Stomach smooth muscle (tissue), 2 donors: ENCODE data around the gene NAT9.

Source experiments
- H3K27ac ChIP-seq: one replicate; pipeline ENCODE4 v1.7.0; 2013; ENCODE audit warnings: mild to moderate bottlenecking, low read length, inconsistent platforms
- H3K27me3 ChIP-seq, 2 donors: one replicate each; pipeline ENCODE4 v1.7.0; 2013; ENCODE audit warnings: low read length in 2 of 2; ENCODE audit not compliant: insufficient read depth in 2 of 2, control insufficient read depth in 1 of 2
- H3K36me3 ChIP-seq, 2 donors: one replicate each; pipeline ENCODE4 v1.7.0; 2013; ENCODE audit warnings: low read length in 2 of 2; ENCODE audit not compliant: control insufficient read depth in 2 of 2, insufficient read depth in 2 of 2
- H3K4me1 ChIP-seq: one replicate; pipeline ENCODE4 v1.7.0; 2013; ENCODE audit warnings: low read length; ENCODE audit not compliant: control insufficient read depth, insufficient read depth
- H3K4me3 ChIP-seq, 2 donors: one replicate each; pipeline ENCODE4 v1.7.0; 2013; ENCODE audit warnings: low read length in 2 of 2
- H3K9ac ChIP-seq, 2 donors: one replicate each; pipeline ENCODE4 v1.7.0; 2013; ENCODE audit warnings: low read length in 2 of 2, mild to moderate bottlenecking in 1 of 2
- H3K9me3 ChIP-seq, 2 donors: one replicate each; pipeline ENCODE4 v1.7.0; 2013; ENCODE audit warnings: low read length in 2 of 2; ENCODE audit not compliant: control insufficient read depth in 2 of 2
- donor health status: healthy.
- donor health status: Pancreatic carcinoma.

The NAT9 gene

GRCh38 chr17:74769856-74770497 is 6.2 kb downstream of the NAT9 start:
- Histone ChIP-seq H3K4me3 (no peak overlapping the region), H3K9me3 (no peaks in the 10 kb centered on the region), H3K27ac (no peak overlapping the region), H3K9ac (no peak overlapping the region), H3K36me3 (peaks cover 20 to 29% of the 10 kb centered on the region in 2 donors), H3K4me1 (peaks cover 7% of the 10 kb centered on the region), H3K27me3 (no peaks in the 10 kb centered on the region)

- Histone ChIP-seq H3K9me3 (no peaks in the 10 kb centered on the region), H3K4me1 (peaks cover 7% of the 10 kb centered on the region), H3K9ac (no peak overlapping the region), H3K36me3 (peaks cover 20 to 29% of the 10 kb centered on the region in 2 donors), H3K4me3 (no peak overlapping the region), H3K27ac (no peak overlapping the region), H3K27me3 (no peaks in the 10 kb centered on the region)
Observed at GRCh38 chr17:74769266-74769855, 6.8 kb downstream of the NAT9 start.

- no peak overlapping the region for H3K27ac ChIP-seq
- H3K9me3 ChIP-seq, result no peaks in the 10 kb centered on the region
- peaks cover 20 to 29% of the 10 kb centered on the region in 2 donors for H3K36me3 ChIP-seq
- no peak overlapping the region for H3K9ac ChIP-seq
- H3K27me3 ChIP-seq, result no peaks in the 10 kb centered on the region
- H3K4me1 ChIP-seq, result peaks cover 7% of the 10 kb centered on the region
- no peak overlapping the region for H3K4me3 ChIP-seq
Observed at GRCh38 chr17:74768763-74769114, 7.4 kb downstream of the NAT9 start.

GRCh38 chr17:74768069-74768762 is 7.9 kb downstream of the NAT9 start:
- H3K27ac ChIP-seq, result no peak overlapping the region

GRCh38 chr17:74767111-74767516 is 9.0 kb downstream of the NAT9 start:
- Histone ChIP-seq H3K9ac (no peak overlapping the region), H3K4me1 (peaks cover 11% of the 10 kb centered on the region)

More at GRCh38 chr17:74768069-74768762, 7.9 kb downstream of the NAT9 start:
- H3K4me1 ChIP-seq, result peaks cover 8% of the 10 kb centered on the region
- H3K36me3 ChIP-seq, result peaks cover 19 to 24% of the 10 kb centered on the region in 2 donors
- H3K4me3 ChIP-seq, result no peak overlapping the region
- no peak overlapping the region for H3K9ac ChIP-seq
- no peaks in the 10 kb centered on the region for H3K9me3 ChIP-seq
- H3K27me3 ChIP-seq, result no peaks in the 10 kb centered on the region

GRCh38 chr17:74766413-74766812 is 9.7 kb downstream of the NAT9 start:
- Histone ChIP-seq H3K9ac (no peak overlapping the region), H3K4me3 (no peak overlapping the region), H3K27me3 (no peaks in the 10 kb centered on the region), H3K4me1 (peaks cover 11% of the 10 kb centered on the region), H3K9me3 (no peaks in the 10 kb centered on the region), H3K36me3 (peaks cover 2 to 6% of the 10 kb centered on the region in 2 donors), H3K27ac (no peak overlapping the region)

More at GRCh38 chr17:74767111-74767516, 9.0 kb downstream of the NAT9 start:
- H3K27ac ChIP-seq, result no peak overlapping the region
- no peak overlapping the region for H3K4me3 ChIP-seq
- no peaks in the 10 kb centered on the region for H3K27me3 ChIP-seq
- no peaks in the 10 kb centered on the region for H3K9me3 ChIP-seq
- peaks cover 8 to 13% of the 10 kb centered on the region in 2 donors for H3K36me3 ChIP-seq

- Histone ChIP-seq H3K9ac (no peak overlapping the region), H3K4me1 (peaks cover 11% of the 10 kb centered on the region), H3K36me3 (no peaks in the 10 kb centered on the region), H3K4me3 (no peak overlapping the region), H3K9me3 (no peaks in the 10 kb centered on the region), H3K27me3 (no peaks in the 10 kb centered on the region), H3K27ac (no peak overlapping the region)
Observed at GRCh38 chr17:74764751-74765286, 11.3 kb downstream of the NAT9 start.

GRCh38 chr17:74763565-74764387 is 12.4 kb downstream of the NAT9 start:
- no peak overlapping the region for H3K4me3 ChIP-seq
- H3K27ac ChIP-seq, result no peak overlapping the region
- H3K27me3 ChIP-seq, result no peaks in the 10 kb centered on the region
- H3K9me3 ChIP-seq, result no peaks in the 10 kb centered on the region
- peaks cover 16% of the 10 kb centered on the region for H3K4me1 ChIP-seq
- no peaks in the 10 kb centered on the region for H3K36me3 ChIP-seq
- H3K9ac ChIP-seq, result no peak overlapping the region

- H3K36me3 ChIP-seq, result no peaks in the 10 kb centered on the region
- H3K27me3 ChIP-seq, result no peaks in the 10 kb centered on the region
- no peak overlapping the region for H3K9ac ChIP-seq
- H3K9me3 ChIP-seq, result no peaks in the 10 kb centered on the region
- H3K27ac ChIP-seq, result no peak overlapping the region
- peaks cover 20% of the 10 kb centered on the region for H3K4me1 ChIP-seq
- no peak overlapping the region for H3K4me3 ChIP-seq
Observed at GRCh38 chr17:74761931-74762330, 14.2 kb downstream of the NAT9 start.

- no peaks in the 10 kb centered on the region for H3K9me3 ChIP-seq
- no peak overlapping the region for H3K27ac ChIP-seq
- H3K9ac ChIP-seq, result no peak overlapping the region
- H3K27me3 ChIP-seq, result no peaks in the 10 kb centered on the region
- H3K4me3 ChIP-seq, result no peak overlapping the region
- no peaks in the 10 kb centered on the region for H3K36me3 ChIP-seq
- H3K4me1 ChIP-seq, result peaks cover 20% of the 10 kb centered on the region
Observed at GRCh38 chr17:74761419-74761818, 14.7 kb downstream of the NAT9 start.
